ENCODE measurements around the gene RGS21.

Gene RGS21

GRCh38 chr1:192379554-192379953 lies 62.8 kb downstream of the RGS21 start:
- DNase-seq (ENCODE audit: low spot score): no peak

DNA sequence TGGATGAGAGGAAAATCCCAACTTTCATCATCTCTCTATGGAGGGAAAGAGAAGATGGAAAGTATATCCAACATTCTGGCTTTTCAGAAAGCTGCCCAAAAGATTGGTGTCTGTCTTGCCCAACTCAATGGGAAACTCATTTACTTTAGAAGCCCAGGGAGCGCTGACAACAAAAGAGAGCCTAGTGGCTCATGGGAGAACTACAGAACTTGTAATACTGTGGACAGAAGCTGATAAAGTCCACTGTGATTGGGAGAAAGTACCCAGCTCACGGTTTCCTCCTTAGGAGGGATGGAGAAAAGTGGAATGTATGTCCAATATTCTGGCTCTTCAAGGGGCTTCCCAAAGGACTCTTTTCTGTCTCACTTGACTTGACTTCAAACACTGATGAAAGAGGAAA lies 66.0 kb downstream of the RGS21 start:
- no peak for DNase-seq (ENCODE audit: low spot score)

DNA sequence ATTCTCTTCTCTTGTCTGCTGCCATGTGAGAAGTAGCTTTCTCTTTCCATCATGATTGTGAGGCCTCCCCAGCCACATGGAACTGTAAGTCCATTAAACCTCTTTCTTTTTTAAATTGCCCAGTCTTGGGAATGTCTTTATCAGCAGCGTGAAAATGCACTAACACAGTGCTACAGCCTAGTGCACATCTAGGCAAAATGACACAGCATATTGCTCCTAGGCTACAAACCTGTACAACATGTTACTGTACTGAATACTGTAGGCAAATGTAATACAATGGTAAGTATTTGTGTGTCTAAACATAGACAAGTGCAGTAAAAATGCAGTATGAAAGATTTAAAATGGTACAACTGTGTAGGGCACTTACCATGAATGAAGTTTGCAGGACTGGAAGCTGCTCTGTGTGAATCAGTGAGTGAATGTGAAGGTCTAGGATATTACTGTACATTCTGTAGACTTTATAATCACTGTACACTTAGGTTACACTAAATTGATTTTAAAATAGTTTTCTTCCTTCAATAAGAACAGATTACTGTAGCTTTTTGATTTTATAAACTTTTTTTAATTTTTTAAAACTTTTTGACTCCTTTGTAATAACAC lies 69.4 kb downstream of the RGS21 start:
- no peak for DNase-seq (ENCODE audit: low spot score)

DNA sequence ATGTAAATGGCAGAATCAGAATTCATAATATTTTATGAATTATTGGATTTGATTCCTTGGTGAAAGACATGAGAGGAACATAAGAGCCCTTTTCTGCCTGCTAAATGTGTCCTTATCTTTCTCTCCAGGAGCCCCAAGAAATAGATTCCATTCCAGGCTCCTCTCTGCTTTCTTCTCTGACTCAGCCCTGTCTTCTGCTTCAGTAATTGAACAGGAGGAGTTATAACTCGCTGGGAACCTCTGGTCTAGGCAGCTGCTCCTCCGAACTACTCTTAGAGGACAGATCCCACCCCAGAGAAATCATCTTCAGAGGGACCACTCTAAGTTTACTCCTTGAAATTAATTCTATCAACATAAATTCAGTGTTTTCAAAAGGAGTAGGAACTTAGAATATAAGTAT lies 78.4 kb downstream of the RGS21 start:
- no peak for DNase-seq (ENCODE audit: low spot score)

DNA sequence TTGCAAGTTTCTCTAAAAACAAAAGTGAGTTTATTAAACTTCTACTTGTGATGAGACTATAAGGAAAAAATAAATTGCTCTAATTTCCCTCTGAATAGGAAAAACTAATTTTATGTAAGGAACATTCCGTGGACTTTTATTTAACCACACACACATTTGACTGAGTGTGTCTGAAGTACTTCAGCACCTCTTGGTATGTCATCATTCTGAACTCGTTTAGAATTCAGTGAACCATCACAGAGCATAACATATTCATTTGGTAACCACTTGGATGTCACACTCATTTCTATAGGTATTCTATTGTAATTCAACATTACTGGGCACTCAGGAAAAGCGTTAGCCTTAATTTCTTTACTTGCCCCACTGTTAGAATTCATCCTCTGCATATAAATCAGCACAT lies 79.1 kb downstream of the RGS21 start:
- no peak for DNase-seq (ENCODE audit: low spot score)

DNA sequence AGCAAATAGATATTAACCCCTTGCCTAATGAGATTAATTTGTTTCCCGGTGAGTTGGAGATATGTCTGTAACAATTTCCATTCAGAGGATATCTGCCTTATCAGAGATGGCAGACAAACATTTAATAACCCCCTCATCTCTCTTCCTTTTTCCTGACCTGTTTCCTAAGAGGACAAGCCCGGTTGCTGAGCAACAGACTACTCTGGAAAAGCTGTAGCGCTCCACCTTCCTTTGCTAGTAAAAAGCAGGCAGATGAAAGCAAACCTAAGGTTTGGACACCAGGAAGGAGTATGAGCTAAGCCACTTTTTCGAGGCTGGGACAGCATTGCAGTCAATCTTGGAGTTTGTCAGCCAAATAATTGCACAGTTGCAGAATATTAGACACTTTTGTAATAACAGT lies 82.4 kb downstream of the RGS21 start:
- no peak for DNase-seq (ENCODE audit: low spot score)

DNA sequence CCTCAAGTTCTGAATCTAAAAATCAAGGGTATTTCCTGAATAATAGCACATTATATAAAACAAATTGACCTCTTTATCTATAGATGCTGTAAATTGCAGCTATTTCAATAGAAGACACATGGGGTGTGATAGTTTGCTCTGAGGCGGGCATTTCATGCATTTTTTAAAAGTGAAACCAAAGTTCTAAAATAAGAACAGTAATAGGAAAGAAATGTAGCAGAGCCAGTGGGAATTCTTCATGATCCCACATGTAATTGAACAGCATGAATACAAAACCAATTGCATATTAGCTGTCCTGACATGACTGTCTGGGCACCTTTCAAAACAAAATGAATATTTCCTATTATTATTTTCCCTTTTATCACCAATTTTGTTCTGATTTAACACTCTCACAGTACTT lies 85.0 kb downstream of the RGS21 start:
- DNase-seq (ENCODE audit: low spot score): peak; percentile 15

- DNase-seq (ENCODE audit: low spot score): no peak
Measured at GRCh38 chr1:192402571-192402970, 85.8 kb downstream of the RGS21 start.

DNA sequence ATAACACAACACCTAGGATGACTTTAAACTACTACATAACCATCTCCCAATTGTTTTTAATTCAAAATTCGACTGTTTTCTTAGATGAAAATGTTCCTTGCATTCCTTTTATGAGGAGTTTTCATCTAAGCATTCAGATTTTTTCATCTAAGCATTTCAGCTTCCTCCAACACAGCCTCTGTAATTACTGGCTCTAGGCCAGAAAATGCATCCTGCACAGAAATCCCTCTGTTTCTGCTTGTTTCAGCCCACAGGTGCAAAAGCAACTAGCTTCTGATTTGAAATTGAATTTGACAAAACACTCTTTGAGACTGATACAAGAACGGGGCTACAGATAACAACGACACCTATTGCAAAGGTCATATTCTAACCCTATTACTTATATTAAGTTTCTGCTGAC lies 90.4 kb downstream of the RGS21 start:
- no peak for DNase-seq (ENCODE audit: low spot score)

Measured in kidney tubule cell (primary cell).